GM18909 (cell line): ENCODE data around the gene LINC00632.
A peak's percentile ranks its signal among the peaks of the same experiment; 100 is the strongest.

Experiments
- ATAC-seq: cut with Tn5 transposase; IDR thresholded peaks from one replicate; pipeline ENCODE4 v1.9.1; 2021; ENCODE audit warnings: mild to moderate bottlenecking; ENCODE audit not compliant: unreplicated experiment, poor library complexity

The LINC00632 gene

DNA sequence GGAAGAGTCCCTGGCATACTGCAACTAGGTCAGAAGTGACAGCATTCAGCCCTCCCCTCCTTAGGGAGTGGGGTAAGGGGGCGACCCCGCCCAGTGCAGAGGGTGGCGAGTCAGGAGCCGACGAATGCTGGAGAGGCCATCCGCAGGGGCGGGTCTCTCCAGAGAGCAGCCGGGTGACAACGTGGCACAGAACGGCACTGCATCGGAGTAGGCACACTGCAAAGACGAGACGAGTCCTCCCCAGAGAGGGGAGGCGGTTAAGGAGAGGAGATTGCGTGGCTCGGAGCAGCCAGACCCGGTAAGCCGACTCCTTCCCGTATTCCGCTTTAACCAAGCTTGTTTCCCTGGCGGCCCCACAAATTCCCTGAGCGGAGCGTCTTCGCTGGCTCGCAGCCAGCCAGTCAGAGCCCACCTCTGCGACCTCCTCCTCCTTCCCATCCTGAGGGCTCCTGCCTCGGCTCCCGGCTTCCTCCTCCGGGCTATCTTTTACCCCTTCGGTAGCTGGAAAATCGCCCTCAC, 54.9 kb downstream of the LINC00632 start:
- ATAC-seq, result no peak

DNA sequence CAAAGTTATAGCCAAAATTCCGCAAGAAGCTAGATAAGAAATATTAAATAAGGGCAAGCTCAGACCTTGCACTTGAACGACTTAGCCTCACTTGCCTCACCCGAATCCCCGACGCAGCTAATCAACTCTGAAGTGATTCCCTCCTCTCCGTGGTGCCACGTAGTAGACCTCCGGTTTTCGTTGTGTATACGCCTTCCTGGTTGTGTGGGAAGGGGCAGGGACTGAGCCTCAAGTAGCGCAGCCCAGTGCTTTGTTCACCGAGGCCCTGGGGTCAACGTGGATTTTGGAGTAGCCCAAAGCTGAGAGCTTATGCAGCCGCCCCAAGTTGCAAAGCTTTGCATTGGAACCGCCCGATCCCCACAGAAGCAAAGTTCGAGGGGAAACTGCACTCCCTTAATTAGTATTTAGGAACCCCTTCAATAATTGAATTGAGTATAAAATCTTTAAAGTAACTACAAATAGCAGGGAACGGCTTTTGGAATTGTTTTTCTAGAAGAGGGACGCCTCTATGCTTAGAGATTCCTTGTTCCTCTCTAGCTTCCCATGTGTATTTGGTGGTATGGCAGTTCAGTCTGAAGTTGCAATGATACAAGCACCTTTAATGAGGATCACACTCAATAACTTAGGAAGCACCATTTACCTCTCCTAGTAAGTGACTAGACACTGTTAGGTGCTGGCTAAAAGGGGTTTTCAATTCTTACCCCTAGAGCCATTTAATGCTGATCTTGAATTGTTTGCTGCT, 55.7 kb downstream of the LINC00632 start:
- no peak for ATAC-seq

DNA sequence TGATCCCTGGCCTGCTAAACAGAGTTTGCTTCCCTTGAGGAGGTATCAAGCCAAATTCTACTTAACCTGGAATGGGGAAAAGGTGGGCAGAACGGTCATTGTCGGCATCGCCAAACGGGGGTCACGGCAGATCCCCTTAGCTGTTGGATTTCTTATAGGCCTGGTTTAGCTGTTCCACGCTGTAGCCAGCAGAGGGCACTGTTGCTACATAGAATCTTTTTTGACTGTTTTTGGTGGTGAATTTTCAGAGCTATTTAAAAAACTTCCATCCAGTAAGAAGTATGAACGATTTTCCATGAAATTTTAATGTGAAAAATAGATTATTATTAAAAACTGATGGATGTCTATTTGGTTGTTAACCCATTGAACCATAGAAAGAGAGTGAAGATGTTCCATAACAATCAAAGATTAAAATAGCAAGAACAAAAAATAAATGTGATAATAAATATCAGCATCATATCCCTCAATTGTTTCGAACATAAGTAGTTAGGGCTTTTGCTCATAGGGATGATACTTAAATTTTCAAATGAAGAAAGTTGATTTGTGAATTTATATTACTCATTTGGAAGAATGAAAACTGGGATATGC, 56.6 kb downstream of the LINC00632 start:
- peak; percentile 50 for ATAC-seq

DNA sequence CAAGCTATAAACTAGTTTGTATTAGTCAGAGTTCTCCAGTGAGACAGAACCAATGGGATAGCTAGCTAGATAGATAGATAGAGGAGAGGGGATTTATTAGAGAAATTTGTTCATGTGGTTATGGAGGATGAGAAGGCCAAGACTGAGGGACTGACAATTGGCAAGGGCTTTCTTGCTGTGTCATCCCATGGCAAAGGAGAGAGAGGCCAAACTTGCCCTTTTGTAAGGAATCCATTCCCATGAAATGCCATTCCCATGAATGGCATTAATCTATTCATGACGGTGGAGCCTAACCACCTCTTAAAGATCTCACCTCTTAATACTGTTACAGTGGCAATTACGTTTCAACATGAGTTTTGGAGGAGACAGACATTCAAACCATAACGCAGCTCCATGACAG, 58.1 kb downstream of the LINC00632 start:
- no peak for ATAC-seq

DNA sequence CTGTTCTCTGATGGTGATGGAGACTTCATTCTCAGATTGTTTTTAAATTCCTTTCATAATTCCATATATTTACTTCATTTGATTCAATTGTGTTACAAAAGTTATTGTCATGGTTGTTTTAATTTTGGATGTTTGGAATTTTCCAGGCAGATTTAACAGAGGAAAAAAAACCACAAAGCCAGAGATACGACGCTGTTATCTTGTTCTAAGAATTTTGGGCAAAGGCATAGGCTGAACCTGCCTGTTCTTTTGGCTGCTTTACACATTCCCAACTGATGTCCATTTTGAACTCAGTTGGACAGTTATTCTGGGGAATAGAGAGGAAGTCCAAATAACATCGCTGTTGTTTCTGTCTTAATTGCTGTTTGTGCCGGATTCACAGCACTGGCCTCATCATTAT, 65.7 kb downstream of the LINC00632 start:
- ATAC-seq, result no peak

DNA sequence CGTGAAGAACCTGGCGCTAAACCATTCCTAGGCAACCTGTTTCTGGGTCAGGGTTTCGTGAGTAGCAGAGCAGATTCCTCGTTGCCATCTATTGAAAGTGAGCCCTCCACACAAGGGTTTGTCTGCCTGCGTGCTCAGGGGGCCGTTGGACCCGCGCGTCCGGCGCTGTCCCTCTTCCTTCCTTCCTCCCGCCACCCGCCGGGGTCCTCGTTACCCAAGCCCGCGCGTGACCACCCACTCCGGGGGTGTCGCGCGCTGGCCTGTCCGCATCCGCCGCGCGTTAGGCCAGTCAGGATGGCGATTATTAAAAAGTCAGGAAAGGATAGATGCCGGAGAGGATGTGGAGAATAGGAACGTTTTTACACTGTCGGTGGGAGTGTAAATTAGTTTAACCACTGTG, 66.8 kb downstream of the LINC00632 start:
- no peak for ATAC-seq

DNA sequence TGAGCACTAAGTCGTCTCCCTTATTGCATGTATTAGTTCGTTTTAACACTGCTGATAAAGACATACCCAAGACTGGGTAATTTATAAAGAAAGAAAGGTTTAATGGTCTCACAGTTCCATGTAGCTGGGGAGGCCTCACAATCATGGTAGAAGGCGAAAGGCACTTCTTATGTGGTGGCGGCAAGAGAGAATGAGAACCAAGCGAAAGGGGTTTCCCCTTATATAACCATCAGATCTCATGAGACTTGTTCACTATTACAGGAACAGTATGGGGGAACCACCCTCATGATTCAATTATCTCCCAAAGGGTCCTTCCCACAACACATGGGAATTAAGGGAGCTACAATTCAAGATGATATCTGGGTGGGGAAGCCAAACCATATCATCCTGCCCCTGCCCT, 85.1 kb downstream of the LINC00632 start:
- ATAC-seq, result no peak

DNA sequence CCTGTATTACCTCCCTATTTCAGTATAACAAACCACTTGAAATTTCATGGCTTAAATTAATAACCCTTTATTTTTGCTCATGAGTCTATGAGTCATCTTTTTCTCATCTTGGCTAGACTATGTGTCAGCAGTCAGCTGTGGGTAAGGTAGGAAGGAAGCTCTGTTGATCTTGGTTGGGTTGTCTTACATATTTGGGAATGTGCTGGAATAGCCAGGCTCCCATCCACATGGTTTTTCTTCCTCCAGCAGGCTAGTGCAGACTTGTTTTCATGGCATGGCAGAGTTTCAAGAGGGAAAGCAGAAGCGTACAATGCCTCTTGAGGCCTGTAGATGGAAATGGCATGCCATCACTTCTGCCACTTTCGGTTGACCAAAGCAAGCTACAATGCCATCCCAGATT, 89.7 kb downstream of the LINC00632 start:
- no peak for ATAC-seq

DNA sequence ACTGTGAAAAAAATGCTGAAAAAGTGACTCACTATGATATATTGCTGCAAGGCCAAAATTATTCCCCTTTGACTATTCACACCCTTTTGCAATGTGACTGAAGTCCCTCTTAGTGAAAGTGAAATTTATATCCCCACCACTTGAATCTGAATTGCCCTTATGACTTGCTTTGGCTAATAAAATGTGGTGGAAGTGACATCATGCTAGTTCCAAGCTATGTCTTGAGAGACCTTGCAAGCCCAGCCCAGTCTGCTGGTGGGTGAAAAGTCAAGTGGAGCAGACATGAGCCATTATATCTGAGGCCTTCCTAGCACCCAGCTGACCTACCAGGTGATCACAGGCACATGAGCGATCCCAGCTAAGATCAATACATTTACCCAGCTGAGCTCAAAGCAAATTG, 94.7 kb downstream of the LINC00632 start:
- ATAC-seq, result no peak

DNA sequence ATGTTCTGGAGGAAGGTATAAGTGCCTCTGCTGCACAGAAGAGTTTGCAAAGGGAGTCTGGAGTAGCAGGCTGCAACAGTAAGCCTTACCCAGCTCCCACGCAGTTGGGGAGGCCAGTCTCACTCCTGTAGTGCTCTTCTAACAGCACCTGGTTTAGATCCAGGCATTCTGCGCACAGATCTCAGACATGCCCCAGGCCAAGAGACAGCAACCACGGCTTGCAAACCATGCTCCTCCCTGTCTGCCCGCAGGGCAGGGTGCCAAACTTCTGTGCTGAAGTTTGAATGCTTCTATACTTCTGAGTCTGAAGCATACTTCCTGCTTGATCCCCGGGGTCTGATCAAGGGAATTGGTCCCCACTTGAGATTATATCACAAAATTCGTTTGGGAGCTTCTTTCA, 106.3 kb downstream of the LINC00632 start:
- no peak for ATAC-seq

DNA sequence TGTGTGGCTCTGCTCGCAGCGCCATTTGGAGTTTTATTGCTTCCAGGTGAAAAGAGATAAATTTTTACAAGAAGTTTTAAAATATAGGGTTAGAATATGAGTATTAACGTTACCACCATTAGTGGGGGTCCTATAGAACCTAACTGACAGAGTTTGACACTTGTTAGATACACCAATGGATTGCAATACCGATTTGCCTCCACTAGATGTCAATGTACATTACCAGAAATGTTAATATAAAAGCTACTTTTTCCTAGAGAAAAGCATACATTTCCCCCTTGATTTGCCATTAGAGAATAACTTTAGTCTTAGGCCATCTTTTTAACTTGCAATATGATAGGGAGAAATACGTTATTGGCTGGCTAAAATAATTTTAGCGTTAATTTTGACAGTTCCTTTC, 108.4 kb downstream of the LINC00632 start:
- ATAC-seq, result no peak

DNA sequence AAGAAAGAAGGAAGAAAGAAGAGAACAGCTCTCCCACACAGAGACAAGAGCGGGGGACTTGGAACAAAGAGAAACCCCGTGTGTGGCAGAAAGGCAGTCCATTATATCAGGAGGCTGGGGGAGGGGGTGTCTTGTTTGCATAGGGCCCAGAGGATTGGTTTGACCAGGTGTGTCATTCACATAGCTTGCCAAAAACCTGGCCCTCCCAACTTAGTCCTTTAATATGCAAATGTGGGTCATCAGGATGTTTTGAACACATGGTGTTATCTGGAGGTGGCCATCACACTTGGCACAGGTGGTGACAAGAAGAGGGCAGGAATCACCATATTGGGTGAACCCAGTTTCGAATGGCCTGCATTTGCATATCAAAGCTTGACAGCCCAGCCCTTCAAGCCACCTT, 111.7 kb downstream of the LINC00632 start:
- no peak for ATAC-seq

DNA sequence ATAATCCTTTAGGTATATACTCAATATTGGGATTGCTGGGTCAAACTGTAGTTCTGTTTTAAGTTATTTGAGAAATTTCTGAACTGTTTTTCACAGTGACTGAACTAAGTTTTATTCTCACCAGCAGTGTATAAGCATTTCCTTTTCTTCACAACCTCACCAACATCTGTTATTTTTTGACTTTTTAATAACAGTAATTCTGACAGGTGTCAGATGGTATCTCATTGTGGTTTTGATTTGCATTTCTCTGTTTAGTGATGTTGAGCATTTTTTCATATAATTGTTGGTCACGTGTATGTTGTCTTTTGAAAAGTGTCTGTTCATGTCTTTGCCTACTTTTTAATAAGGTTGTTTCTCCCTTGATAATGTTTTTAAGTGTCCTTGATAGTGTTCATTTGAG, 112.6 kb downstream of the LINC00632 start:
- ATAC-seq, result no peak

DNA sequence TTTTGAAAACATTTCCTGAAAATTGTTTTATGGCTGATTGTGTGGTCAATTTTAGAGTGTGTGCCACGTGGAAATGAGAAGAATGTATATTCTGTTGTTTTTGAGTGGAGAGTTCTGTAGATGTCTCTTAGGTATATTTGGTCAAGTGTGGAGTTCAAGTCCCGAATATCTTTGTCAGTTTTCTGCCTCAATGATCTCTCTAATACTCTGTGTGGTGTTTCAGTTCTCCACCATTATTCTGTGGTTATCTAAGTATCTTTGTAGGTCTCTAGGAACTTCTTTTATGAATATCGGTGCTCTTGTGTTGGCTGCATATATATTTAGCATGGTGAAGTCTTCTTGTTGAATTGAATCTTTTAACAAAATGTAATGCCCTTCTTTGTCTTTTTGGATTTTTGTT, 113.3 kb downstream of the LINC00632 start:
- ATAC-seq, result no peak

DNA sequence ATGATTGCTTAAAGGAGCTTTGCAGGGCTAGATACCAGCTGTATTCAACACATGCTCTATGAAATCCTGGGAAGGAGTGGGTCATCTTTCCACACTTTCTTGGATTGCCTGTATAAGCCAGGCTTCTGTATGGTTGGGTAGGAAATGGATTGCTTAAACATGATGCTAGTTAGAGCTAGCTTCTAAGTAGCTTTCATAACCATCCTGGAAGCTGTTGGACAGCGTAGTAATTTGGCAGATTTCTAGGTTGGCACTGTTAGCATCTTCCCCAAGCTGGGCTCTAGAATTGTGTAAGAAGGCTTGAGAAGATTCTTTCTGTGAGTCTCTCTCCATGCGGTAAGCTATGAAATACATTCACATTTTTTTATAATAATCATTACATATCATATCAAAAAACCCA, 127.3 kb downstream of the LINC00632 start:
- no peak for ATAC-seq
